Stimulated activated CD8-positive, alpha-beta memory T cell treated with anti-CD3 and anti-CD28 coated beads, Interleukin-12 subunit alpha, Interleukin-12 subunit beta, amount 100 ng/mL, for 1 hour (primary cell): ENCODE measurements around the gene ZDHHC12.

Experiments used
- DNase-seq: peaks from one replicate; pipeline ENCODE4 v3.0.0-alpha.2; 2020; ENCODE audit warnings: low read depth

Gene ZDHHC12

GRCh38 chr9:128729766-128730517 lies 6.0 kb upstream of the ZDHHC12 start:
- no peak for DNase-seq

GRCh38 chr9:128729302-128729701 lies 5.4 kb upstream of the ZDHHC12 start:
- DNase-seq = no peak

- DNase-seq = no peak
Observed at GRCh38 chr9:128728298-128728697, 4.4 kb upstream of the ZDHHC12 start.

- DNase-seq = no peak
Observed at GRCh38 chr9:128727640-128728248, 3.8 kb upstream of the ZDHHC12 start.

- no peak for DNase-seq
Observed at GRCh38 chr9:128724744-128725211, 851 bp upstream of the ZDHHC12 start.

GRCh38 chr9:128723352-128723865 lies 518 bp downstream of the ZDHHC12 start:
- DNase-seq = no peak

- DNase-seq = no peak
Observed at GRCh38 chr9:128722380-128723351, 1.3 kb downstream of the ZDHHC12 start.

GRCh38 chr9:128721487-128722010 lies 2.4 kb downstream of the ZDHHC12 start:
- no peak for DNase-seq

GRCh38 chr9:128720841-128721486 lies 3.0 kb downstream of the ZDHHC12 start:
- DNase-seq = no peak

GRCh38 chr9:128719919-128720605 lies 3.9 kb downstream of the ZDHHC12 start:
- DNase-seq = no peak

- no peak for DNase-seq
Observed at GRCh38 chr9:128718475-128718874, 5.5 kb downstream of the ZDHHC12 start.

- DNase-seq = no peak
Observed at GRCh38 chr9:128718047-128718446, 5.9 kb downstream of the ZDHHC12 start.

GRCh38 chr9:128716581-128717254 lies 7.2 kb downstream of the ZDHHC12 start:
- DNase-seq = no peak

GRCh38 chr9:128715436-128715750 lies 8.5 kb downstream of the ZDHHC12 start:
- no peak for DNase-seq

- no peak for DNase-seq
Observed at GRCh38 chr9:128714586-128715435, 9.1 kb downstream of the ZDHHC12 start.

- no peak for DNase-seq
Observed at GRCh38 chr9:128713941-128714573, 9.9 kb downstream of the ZDHHC12 start.

GRCh38 chr9:128713411-128713780 lies 10.5 kb downstream of the ZDHHC12 start:
- DNase-seq = no peak

- DNase-seq = no peak
Observed at GRCh38 chr9:128712451-128713410, 11.2 kb downstream of the ZDHHC12 start.
